Activated T-cell treated with anti-CD3 and anti-CD28 coated beads, Interleukin-2, amount 50 U/mL, for 72 hours (primary cell): ENCODE data around the gene HES1. TPM values are rescaled to one million over a fixed set of nuclear protein-coding genes. Genes with fewer than 3 reads are reported as not detected.

ENCODE experiments used
- ATAC-seq, 2 donors: fragments of 150-1000 bp; cut with Tn5 transposase; replicated peaks in 1 of 2; 2 replicates each; pipeline ENCODE4 v1.10.0; 2021; ENCODE audit warnings: moderate library complexity in 2 of 2, mild to moderate bottlenecking in 1 of 2
- DNase-seq, 2 donors: peaks; one replicate each; pipeline ENCODE4 v3.0.0; 2021 to 2022; ENCODE audit warnings: mixed read lengths in 1 of 2
- H3K27ac Mint-ChIP-seq: one replicate; pipeline ENCODE4 v1.8.0; 2022; ENCODE audit warnings: mild to moderate bottlenecking, moderate library complexity, mixed read lengths
- H3K27me3 Mint-ChIP-seq: one replicate; pipeline ENCODE4 v1.8.0; 2022; ENCODE audit warnings: low read depth, mixed read lengths
- H3K36me3 Mint-ChIP-seq, 2 donors: one replicate each; pipeline ENCODE4 v1.8.0; 2022; ENCODE audit warnings: mixed read lengths in 2 of 2, mild to moderate bottlenecking in 1 of 2; ENCODE audit not compliant: insufficient read depth in 2 of 2
- H3K4me1 Mint-ChIP-seq: one replicate; pipeline ENCODE4 v1.8.0; 2022; ENCODE audit warnings: low read depth, mixed read lengths
- H3K4me3 Mint-ChIP-seq, 2 donors: one replicate each; pipeline ENCODE4 v1.8.0; 2022; ENCODE audit warnings: mild to moderate bottlenecking in 2 of 2, mixed read lengths in 2 of 2, moderate library complexity in 2 of 2
- H3K9me3 Mint-ChIP-seq, 2 donors: one replicate each; pipeline ENCODE4 v1.8.0; 2022; ENCODE audit warnings: mixed read lengths in 2 of 2
- total RNA-seq, 2 donors: library from RNA; stranded (reverse); gene quantifications; one replicate each; pipeline ENCODE4 v1.2.3, GENCODE V29; 2022

HES1 gene
- total RNA-seq, 2 donors from 2014 or later = 0.81 to 0.91 TPM

- ATAC-seq (no peak), DNase-seq (no peak)
- H3K4me3 Mint-ChIP-seq = no peak overlapping the region
- peaks cover 14% of the 10 kb centered on the region for H3K27me3 Mint-ChIP-seq
- no peaks in the 10 kb centered on the region for H3K36me3 Mint-ChIP-seq
- no peaks in the 10 kb centered on the region for H3K4me1 Mint-ChIP-seq
- H3K27ac Mint-ChIP-seq = no peak overlapping the region
- H3K9me3 Mint-ChIP-seq = no peaks in the 10 kb centered on the region
Observed at GRCh38 chr3:194109192-194109863, 26.6 kb upstream of the HES1 start.

- Mint-ChIP-seq H3K9me3 (no peaks in the 10 kb centered on the region), H3K36me3 (no peaks in the 10 kb centered on the region), H3K27me3 (peaks cover 14% of the 10 kb centered on the region), H3K4me1 (no peaks in the 10 kb centered on the region), H3K4me3 (no peak overlapping the region), H3K27ac (no peak overlapping the region)
- DNase-seq = no peak
- ATAC-seq = no peak
Observed at GRCh38 chr3:194110483-194110882, 25.5 kb upstream of the HES1 start.

GRCh38 chr3:194111336-194111735, 24.6 kb upstream of the HES1 start:
- H3K9me3 Mint-ChIP-seq = no peaks in the 10 kb centered on the region
- H3K4me1 Mint-ChIP-seq = no peaks in the 10 kb centered on the region

DNA sequence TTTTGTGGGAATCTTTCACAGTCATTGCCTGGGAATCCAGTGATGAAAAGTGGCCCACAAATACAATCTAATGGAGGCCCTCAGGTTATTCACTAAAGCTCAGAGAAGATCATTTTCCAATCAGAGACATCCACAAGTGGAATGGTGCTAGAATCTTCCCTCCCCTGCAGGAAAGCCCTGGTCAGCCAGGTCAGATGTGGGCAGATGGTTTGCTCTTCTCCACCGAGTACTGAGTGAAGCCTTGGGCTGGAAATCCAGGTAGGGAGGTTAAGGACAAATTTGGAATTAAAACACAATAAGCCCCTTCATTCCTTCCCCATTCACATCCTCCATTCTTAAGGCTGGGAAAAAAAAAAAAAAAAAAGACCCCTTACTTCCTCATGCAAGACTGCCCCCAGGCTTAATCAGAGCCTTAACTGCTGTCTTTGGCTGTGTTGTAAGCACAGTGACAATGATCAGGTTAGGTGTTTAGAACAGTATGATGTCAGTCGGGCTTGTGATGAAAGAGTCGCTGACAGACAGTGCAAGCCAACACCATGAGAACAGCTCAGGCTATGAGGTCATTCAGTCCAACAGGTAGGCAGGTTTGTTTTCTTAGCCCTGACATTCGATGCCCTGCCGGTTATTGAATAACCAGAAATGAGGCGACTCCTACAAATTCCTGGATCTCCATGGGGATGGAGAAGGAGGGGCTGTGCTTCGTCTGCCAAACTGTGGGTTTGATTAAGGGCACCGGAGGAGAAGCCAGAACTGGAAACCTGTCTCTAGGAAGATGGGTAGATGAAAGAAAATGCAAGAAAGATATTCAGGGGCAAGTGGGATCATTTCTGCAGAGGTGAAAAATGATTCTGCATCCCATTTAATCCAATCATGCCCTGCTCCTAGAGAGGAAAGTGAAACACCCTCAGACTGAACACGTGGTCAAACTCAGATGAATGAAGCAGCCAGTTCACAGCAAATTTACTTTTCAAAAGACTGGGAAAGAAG, 23.5 kb upstream of the HES1 start:
- no peaks in the 10 kb centered on the region for H3K4me1 Mint-ChIP-seq
- no peak overlapping the region for H3K27ac Mint-ChIP-seq
- H3K27me3 Mint-ChIP-seq = peaks cover 24% of the 10 kb centered on the region
- no peak for DNase-seq
- no peak overlapping the region for H3K4me3 Mint-ChIP-seq
- H3K36me3 Mint-ChIP-seq = no peaks in the 10 kb centered on the region
- H3K9me3 Mint-ChIP-seq = no peaks in the 10 kb centered on the region
- no peak for ATAC-seq

More at GRCh38 chr3:194111336-194111735, 24.6 kb upstream of the HES1 start:
- Mint-ChIP-seq H3K4me3 (no peak overlapping the region), H3K36me3 (no peaks in the 10 kb centered on the region), H3K27ac (no peak overlapping the region), H3K27me3 (peaks cover 14% of the 10 kb centered on the region)
- DNase-seq (no peak), ATAC-seq (no peak)

DNA sequence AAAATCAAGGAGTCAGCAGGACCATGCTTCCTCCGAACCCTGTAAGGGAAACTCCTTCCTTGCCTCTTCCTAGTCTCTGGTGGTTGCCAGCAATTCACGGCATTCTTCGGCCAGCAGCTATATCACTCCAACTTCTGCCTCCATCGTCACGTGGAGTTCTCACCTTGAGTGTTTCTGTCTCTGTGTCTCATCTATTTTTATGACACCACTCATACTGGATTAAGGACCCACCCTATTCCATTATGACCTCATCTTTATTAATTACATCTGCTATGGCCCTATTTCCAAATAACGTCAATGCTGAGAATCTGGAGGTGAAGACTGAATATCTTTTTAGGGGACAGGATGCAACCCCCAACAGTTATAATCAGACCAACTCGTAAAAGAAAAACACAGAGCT, 21.8 kb upstream of the HES1 start:
- DNase-seq = no peak
- ATAC-seq = no peak
- Mint-ChIP-seq H3K36me3 (no peaks in the 10 kb centered on the region), H3K4me3 (no peak overlapping the region), H3K4me1 (no peaks in the 10 kb centered on the region), H3K27ac (no peak overlapping the region), H3K27me3 (peaks cover 19% of the 10 kb centered on the region), H3K9me3 (no peaks in the 10 kb centered on the region)

- no peak overlapping the region for H3K4me3 Mint-ChIP-seq
Observed at GRCh38 chr3:194117104-194117845, 18.7 kb upstream of the HES1 start.

GRCh38 chr3:194118920-194119319, 17.0 kb upstream of the HES1 start:
- Mint-ChIP-seq H3K27me3 (peaks cover 47% of the 10 kb centered on the region), H3K4me3 (no peak overlapping the region), H3K4me1 (no peaks in the 10 kb centered on the region), H3K9me3 (no peaks in the 10 kb centered on the region), H3K27ac (no peak overlapping the region), H3K36me3 (no peaks in the 10 kb centered on the region)
- no peak for DNase-seq
- no peak for ATAC-seq

More at GRCh38 chr3:194117104-194117845, 18.7 kb upstream of the HES1 start:
- H3K4me1 Mint-ChIP-seq = no peaks in the 10 kb centered on the region
- no peak overlapping the region for H3K27ac Mint-ChIP-seq
- DNase-seq (no peak), ATAC-seq (no peak)
- peaks cover 37% of the 10 kb centered on the region for H3K27me3 Mint-ChIP-seq
- no peaks in the 10 kb centered on the region for H3K36me3 Mint-ChIP-seq
- no peaks in the 10 kb centered on the region for H3K9me3 Mint-ChIP-seq

- Mint-ChIP-seq H3K27ac (no peak overlapping the region), H3K9me3 (no peaks in the 10 kb centered on the region), H3K27me3 (peaks cover 47% of the 10 kb centered on the region), H3K36me3 (no peaks in the 10 kb centered on the region), H3K4me1 (no peaks in the 10 kb centered on the region), H3K4me3 (no peak overlapping the region)
- ATAC-seq (no peak), DNase-seq (no peak)
Observed at GRCh38 chr3:194119831-194120590, 15.9 kb upstream of the HES1 start.

DNA sequence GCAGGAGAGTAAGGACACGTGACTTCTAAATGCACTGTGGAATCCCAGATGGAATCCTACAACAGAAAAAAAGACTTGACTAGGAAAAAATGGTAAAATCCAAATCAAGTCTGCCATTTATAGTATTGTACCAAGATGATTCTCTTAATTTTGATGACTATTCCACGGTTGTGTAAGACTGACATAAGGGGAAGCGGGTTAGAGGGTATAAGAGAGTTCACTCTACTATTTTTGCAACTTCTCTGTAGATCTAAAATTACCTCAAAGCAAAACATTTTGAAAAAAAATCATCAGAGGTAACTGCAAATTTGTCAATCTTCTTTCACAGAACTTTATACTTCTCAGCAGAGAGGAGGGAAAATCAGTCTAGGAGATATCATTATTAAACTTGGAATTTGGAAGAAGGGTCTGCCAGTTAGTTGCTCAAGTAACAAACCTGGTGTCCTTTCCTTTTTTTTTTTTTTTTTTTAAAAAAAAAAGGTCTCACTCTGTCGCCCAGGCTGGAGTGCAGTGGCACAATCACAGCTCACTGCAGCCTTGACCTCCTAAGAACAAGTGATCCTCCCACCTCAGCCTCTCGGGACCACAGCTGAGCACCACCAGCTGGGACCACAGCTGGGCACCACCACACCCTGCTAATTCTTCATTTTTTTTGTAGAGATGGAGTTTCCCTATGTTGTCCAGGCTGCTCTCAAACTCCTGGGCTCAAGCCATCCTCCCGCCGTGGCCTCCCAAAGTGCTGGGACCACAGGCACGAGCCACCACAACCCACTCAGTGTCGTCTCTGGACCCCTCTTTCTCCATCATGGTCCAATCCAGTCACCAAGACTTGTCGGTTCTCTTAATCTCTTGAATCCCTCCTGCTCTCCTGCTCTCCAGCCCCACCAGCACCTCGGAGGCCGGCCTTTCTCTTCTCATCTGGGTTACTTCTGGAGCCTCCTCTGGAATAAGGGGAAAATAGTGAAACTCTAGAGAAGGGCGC, 14.9 kb upstream of the HES1 start:
- no peak for ATAC-seq
- no peak for DNase-seq
- Mint-ChIP-seq H3K9me3 (no peaks in the 10 kb centered on the region), H3K36me3 (no peaks in the 10 kb centered on the region), H3K4me1 (no peaks in the 10 kb centered on the region), H3K27ac (no peak overlapping the region), H3K4me3 (no peak overlapping the region), H3K27me3 (peaks cover 47% of the 10 kb centered on the region)

DNA sequence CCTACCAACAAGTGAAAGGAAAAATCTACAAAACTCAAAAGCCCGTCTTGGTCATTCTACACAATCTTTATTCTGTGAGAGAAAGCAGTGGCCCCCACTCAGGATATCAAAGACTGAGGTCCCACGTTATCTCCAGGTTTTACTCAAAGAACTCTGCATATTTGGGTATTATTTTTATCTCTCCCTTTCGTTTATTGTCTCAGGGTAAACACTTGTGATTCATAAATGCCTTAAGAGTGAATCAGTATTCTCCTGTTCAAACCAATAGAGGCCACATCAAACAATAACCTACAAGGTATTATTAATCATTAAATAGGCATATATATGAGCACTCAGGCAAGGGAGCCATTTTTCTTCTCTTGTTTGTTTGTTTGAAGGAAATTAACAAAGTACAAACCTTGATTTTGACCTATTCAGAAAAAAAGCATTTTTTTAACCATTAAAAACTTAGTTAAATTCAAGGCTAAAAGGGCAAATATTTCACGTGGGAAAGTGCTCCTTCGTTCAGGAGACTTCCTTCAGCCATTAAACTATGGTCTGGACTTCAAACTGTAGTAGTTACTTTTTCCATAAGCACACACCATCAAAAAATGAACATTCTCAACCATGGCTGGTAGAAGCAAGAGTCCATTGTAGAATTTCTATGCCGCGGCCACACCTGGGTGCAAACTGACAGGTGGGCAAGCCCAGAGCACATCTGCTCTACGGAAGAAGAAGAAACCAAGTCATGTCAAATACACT, 13.9 kb upstream of the HES1 start:
- DNase-seq (no peak), ATAC-seq (no peak)
- no peaks in the 10 kb centered on the region for H3K36me3 Mint-ChIP-seq
- no peak overlapping the region for H3K4me3 Mint-ChIP-seq
- peaks cover 44% of the 10 kb centered on the region for H3K27me3 Mint-ChIP-seq
- H3K27ac Mint-ChIP-seq = no peak overlapping the region
- no peaks in the 10 kb centered on the region for H3K4me1 Mint-ChIP-seq
- H3K9me3 Mint-ChIP-seq = no peaks in the 10 kb centered on the region

- Mint-ChIP-seq H3K36me3 (no peaks in the 10 kb centered on the region), H3K27me3 (peaks cover 50% of the 10 kb centered on the region), H3K4me1 (no peaks in the 10 kb centered on the region), H3K9me3 (no peaks in the 10 kb centered on the region), H3K4me3 (no peak overlapping the region), H3K27ac (no peak overlapping the region)
- no peak for DNase-seq
- ATAC-seq = no peak
Observed at GRCh38 chr3:194123726-194124125, 12.2 kb upstream of the HES1 start.
